Stimulated activated CD4-positive, alpha-beta T cell treated with anti-CD3 and anti-CD28 coated beads, Interleukin-1b, Interleukin-23, amount 100 ng/mL, for 48 hours (primary cell): ENCODE data around the gene WNT3A.

ENCODE experiments used
- DNase-seq: peaks from one replicate; pipeline ENCODE4 v3.0.0-alpha.2; 2020

Gene WNT3A

GRCh38 chr1:228104526-228105269 lies 97.9 kb downstream of the WNT3A start:
- no peak for DNase-seq

- no peak for DNase-seq
Measured at GRCh38 chr1:228105270-228105995, 98.6 kb downstream of the WNT3A start.

GRCh38 chr1:228105996-228106799 lies 99.4 kb downstream of the WNT3A start:
- DNase-seq, result no peak

- no peak for DNase-seq
Measured at GRCh38 chr1:228106800-228107054, 99.9 kb downstream of the WNT3A start.

GRCh38 chr1:228107636-228108035 lies 100.8 kb downstream of the WNT3A start:
- no peak for DNase-seq

- DNase-seq, result no peak
Measured at GRCh38 chr1:228108055-228108690, 101.4 kb downstream of the WNT3A start.

- DNase-seq, result no peak
Measured at GRCh38 chr1:228108742-228109072, 101.9 kb downstream of the WNT3A start.

GRCh38 chr1:228109073-228109961 lies 102.5 kb downstream of the WNT3A start, which contains the start of gene MRPL55:
MRPL55 (minus strand) TSS chr1:228109299; CDS start chr1:228108260, 1,039 bp downstream.
- peak; percentile 98 for DNase-seq

- no peak for DNase-seq
Measured at GRCh38 chr1:228109962-228110488, 103.2 kb downstream of the WNT3A start.

GRCh38 chr1:228110556-228110955 lies 103.8 kb downstream of the WNT3A start:
- no peak for DNase-seq
